Lower lobe of right lung (tissue), 2 donors: Measurements from ENCODE around the gene KISS1. TPM values are rescaled to one million over a fixed set of nuclear protein-coding genes. Genes with fewer than 3 reads are reported as not detected.

Source experiments
- ATAC-seq, 2 donors: fragments of 200-7000 bp; cut with Tn5 transposase; one replicate each; pipeline ENCODE4 v1.9.1; 2020 to 2022; ENCODE audit warnings: mild to moderate bottlenecking in 2 of 2, moderate library complexity in 2 of 2
- DNase-seq: peaks from one replicate; pipeline ENCODE4 v3.0.0-alpha.2; 2020
- H3K27ac ChIP-seq: fragments of 200-600 bp; one replicate; pipeline ENCODE4 v1.8.0; 2022
- H3K27me3 ChIP-seq: fragments of 200-600 bp; one replicate; pipeline ENCODE4 v1.8.0; 2022; ENCODE audit warnings: low read depth
- H3K36me3 ChIP-seq: fragments of 200-600 bp; one replicate; pipeline ENCODE4 v1.8.0; 2022; ENCODE audit warnings: mild to moderate bottlenecking
- H3K4me1 ChIP-seq: fragments of 200-600 bp; one replicate; pipeline ENCODE4 v1.8.0; 2022
- H3K4me3 ChIP-seq: fragments of 200-600 bp; one replicate; pipeline ENCODE4 v1.8.0; 2022; ENCODE audit warnings: mild to moderate bottlenecking
- H3K9me3 ChIP-seq: fragments of 200-600 bp; one replicate; pipeline ENCODE4 v1.8.0; 2022
- intact Hi-C: fragments of 100-400 bp; cut with DNase I; formaldehyde crosslinking; loops from one replicate; pipeline ENCODE4 v1.11.0; 2022
- total RNA-seq: library from RNA; stranded (reverse); fragmentation: NEBNext Ultra II Directional; extraction: Animal tissue kit (Norgen Biotek cat#: 25700); gene quantifications from one replicate; pipeline ENCODE4 v1.2.1, GENCODE V29; 2021
- TF ChIP-seq, protein P1 (sequence below): fragments of 200-600 bp; IDR thresholded peaks from one replicate; pipeline ENCODE4 v1.8.0; 2022; ENCODE audit warnings: antibody characterized with exemption, mild to moderate bottlenecking
- donor health status: DM: no; HTN: yes; CAD: no; lungs with severe emphysema.

Gene KISS1
- total RNA-seq, 1 donor from 2014 or later, result not detected

DNA sequence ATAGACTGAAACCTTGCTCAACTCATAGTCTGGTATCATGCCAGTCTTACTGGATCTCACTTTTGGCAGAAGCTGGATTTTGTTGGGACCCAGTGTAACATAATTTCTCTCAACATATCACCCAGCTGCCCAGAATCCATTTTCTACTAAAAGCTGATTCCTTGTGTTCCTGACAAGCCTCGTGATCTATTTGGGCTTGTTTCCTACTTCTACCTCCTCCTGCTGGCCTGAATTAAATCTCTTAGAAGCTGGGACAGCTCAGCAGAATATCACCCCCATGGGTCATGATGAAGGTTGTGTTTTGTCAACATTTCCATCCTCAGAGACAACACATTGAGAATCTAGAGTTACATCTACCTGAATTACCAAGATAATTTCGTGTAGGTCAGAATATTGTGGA, 9.8 kb upstream of the KISS1 start:
- no peak for ATAC-seq
- intact Hi-C loops, result no loop called here
- no peaks in the 10 kb centered on the region for H3K27me3 ChIP-seq
- TF ChIP-seq, protein P1, sequence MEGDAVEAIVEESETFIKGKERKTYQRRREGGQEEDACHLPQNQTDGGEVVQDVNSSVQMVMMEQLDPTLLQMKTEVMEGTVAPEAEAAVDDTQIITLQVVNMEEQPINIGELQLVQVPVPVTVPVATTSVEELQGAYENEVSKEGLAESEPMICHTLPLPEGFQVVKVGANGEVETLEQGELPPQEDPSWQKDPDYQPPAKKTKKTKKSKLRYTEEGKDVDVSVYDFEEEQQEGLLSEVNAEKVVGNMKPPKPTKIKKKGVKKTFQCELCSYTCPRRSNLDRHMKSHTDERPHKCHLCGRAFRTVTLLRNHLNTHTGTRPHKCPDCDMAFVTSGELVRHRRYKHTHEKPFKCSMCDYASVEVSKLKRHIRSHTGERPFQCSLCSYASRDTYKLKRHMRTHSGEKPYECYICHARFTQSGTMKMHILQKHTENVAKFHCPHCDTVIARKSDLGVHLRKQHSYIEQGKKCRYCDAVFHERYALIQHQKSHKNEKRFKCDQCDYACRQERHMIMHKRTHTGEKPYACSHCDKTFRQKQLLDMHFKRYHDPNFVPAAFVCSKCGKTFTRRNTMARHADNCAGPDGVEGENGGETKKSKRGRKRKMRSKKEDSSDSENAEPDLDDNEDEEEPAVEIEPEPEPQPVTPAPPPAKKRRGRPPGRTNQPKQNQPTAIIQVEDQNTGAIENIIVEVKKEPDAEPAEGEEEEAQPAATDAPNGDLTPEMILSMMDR, result no peak
- no peak overlapping the region for H3K4me3 ChIP-seq
- H3K9me3 ChIP-seq, result no peaks in the 10 kb centered on the region
- peaks cover 3% of the 10 kb centered on the region for H3K4me1 ChIP-seq
- no peaks in the 10 kb centered on the region for H3K36me3 ChIP-seq
- DNase-seq, result no peak
- H3K27ac ChIP-seq, result no peak overlapping the region

DNA sequence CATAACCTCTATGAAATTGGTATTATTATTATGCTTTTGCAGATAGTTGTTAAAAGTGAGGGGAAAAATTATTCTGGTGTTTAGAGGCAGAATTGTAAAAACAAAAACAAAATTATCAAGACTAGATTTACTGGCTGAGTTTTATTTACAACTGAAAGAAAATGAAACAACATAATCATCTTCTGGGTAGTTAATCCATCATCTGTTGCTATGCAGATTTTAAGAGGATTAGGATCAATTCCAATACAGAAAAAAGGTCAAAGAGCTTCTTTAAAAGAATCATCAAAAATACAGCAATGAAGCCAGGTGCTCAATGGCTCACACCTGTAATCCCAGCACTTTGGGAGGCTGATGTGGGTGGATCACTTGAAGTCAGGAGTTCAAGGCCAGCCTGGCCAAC, 9.2 kb upstream of the KISS1 start:
- DNase-seq (no peak), ATAC-seq (no peak)
- intact Hi-C loops, result no loop called here
- Histone ChIP-seq H3K9me3 (no peaks in the 10 kb centered on the region), H3K27me3 (no peaks in the 10 kb centered on the region), H3K4me3 (no peak overlapping the region), H3K36me3 (no peaks in the 10 kb centered on the region), H3K4me1 (peaks cover 3% of the 10 kb centered on the region), H3K27ac (no peak overlapping the region)
- TF ChIP-seq, protein P1, result no peak

DNA sequence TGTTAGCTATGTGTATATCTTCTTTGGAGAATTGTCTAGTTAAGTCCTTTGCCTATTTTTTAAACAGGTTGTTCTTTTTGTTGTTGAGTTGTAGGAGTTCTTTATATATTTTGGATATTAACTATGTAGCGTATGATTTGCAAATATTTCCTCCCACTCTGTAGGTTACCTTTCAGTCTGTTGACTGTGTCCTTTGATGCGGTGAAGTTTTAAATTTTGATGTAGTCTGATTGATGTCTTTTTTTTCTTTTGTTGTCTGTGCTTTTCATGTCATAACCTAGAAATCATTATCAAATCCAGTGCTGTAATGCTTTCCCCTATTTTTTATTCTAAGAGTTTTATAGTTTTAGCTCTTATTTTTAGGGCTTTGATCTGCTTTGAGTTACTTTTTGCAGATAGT, 8.7 kb upstream of the KISS1 start:
- peaks cover 3% of the 10 kb centered on the region for H3K4me1 ChIP-seq
- no peak overlapping the region for H3K4me3 ChIP-seq
- intact Hi-C loops, result no loop called here

DNA sequence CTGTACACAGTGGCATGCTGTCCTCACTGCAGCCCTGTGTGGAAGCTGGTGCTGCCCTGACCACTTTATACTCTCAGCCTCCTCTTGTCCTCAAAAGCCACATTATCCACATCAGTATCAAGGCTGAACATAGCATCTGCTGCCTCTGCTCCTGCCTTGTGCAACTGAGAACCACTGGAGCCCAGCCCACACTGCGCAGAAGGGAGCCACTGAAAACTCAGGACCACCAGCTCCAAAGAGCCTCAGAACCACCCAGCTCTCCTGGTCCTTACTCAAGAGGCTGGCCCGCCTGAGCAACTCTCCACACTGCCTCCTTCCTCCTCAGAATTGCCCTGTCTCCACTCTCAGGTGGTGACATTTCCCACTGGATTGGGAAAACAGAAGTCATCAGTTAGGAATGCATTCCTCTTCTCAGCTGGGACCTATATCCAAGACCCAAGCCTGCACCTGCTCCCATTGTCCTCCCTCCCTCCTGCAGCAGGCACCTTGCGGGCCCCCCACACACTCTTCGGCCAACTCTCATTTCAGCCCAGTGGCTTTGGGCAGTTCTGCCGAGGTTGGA, 7.0 kb upstream of the KISS1 start:
- intact Hi-C loops, result no loop called here
- ATAC-seq (no peak), DNase-seq (no peak)
- Histone ChIP-seq H3K4me3 (no peak overlapping the region), H3K27me3 (no peaks in the 10 kb centered on the region), H3K36me3 (no peaks in the 10 kb centered on the region), H3K9me3 (no peaks in the 10 kb centered on the region), H3K4me1 (peaks cover 3% of the 10 kb centered on the region), H3K27ac (no peak overlapping the region)
- TF ChIP-seq, protein P1, result no peak

More for the DNA sequence above, 8.7 kb upstream of the KISS1 start:
- TF ChIP-seq, protein P1, result no peak
- Histone ChIP-seq H3K36me3 (no peaks in the 10 kb centered on the region), H3K9me3 (no peaks in the 10 kb centered on the region), H3K27ac (no peak overlapping the region), H3K27me3 (no peaks in the 10 kb centered on the region)
- no peak for ATAC-seq
- no peak for DNase-seq

DNA sequence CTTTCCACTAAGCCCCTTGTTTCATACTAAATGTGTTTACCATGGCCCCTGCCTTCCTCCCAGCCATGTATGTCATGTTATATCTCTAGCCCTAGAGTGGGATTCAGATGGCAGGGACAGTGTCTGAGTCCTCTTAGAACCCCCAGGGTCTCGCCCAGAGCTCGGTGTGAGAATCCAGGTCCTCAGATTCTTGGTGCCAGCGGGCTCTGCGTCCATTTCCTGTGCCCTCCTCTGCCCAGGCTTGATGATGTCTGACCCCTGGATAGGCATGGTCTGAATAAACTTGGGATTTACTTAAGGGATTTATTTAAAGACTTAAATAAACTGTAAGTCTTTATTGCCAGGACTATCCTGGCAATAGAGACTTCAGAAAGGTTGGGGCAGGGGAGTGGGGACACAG, 6.2 kb upstream of the KISS1 start:
- ATAC-seq (no peak), DNase-seq (no peak)
- H3K9me3 ChIP-seq, result no peaks in the 10 kb centered on the region
- intact Hi-C loops, result no loop called here
- H3K27ac ChIP-seq, result no peak overlapping the region
- no peaks in the 10 kb centered on the region for H3K36me3 ChIP-seq
- TF ChIP-seq, protein P1, result no peak
- peaks cover 3% of the 10 kb centered on the region for H3K4me1 ChIP-seq
- no peaks in the 10 kb centered on the region for H3K27me3 ChIP-seq
- no peak overlapping the region for H3K4me3 ChIP-seq
